ENCODE results near the gene RPRM.

The RPRM gene

DNA sequence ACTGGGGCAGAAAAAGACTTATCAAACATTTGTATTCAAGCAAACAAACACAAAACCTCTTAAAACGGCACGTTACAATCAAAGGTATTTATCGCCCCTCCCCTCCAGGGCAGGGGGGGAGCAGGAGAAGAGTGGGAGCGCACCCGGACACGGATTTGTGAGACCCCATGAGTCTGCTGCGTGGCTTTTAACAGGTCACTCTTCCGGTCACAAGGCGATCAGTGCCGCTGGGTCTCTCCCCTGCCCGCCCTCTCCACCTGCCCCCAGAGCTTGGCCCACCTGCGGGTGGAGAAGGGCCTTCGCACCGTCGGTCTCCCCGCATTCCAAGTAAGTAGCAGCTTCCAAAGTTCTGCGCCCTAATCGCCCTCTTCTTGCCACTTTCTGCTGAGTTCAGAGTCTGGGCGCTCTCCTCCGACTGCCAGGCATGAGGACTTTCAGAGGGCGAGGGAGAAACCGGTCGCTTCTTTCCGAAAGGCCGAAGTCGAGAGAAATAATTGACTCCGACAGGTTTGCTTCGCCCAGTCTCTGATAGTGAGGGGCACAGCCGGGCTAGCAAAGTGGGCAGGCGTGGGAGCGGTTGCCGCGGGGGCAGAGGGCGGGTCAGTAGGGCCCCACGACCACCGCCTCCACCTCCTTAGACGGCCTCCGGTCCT, 800 bp downstream of the RPRM start:
- DNase-seq (ENCODE audit: extremely low read depth, insufficient read length): peak; percentile 7
- H3K4me3 ChIP-seq (replicated peaks; ENCODE audit: low read depth, low read length): no peak overlapping the region
- no peaks in the 10 kb centered on the region for H3K36me3 ChIP-seq (ENCODE audit: control insufficient read depth, insufficient read depth, low read length)
- peaks cover 6% of the 10 kb centered on the region; the same call in 1 of the 2 replicates for H3K27me3 ChIP-seq (replicated peaks; ENCODE audit: control insufficient read depth, insufficient read depth, low read length)
- TF ChIP-seq, protein P1, sequence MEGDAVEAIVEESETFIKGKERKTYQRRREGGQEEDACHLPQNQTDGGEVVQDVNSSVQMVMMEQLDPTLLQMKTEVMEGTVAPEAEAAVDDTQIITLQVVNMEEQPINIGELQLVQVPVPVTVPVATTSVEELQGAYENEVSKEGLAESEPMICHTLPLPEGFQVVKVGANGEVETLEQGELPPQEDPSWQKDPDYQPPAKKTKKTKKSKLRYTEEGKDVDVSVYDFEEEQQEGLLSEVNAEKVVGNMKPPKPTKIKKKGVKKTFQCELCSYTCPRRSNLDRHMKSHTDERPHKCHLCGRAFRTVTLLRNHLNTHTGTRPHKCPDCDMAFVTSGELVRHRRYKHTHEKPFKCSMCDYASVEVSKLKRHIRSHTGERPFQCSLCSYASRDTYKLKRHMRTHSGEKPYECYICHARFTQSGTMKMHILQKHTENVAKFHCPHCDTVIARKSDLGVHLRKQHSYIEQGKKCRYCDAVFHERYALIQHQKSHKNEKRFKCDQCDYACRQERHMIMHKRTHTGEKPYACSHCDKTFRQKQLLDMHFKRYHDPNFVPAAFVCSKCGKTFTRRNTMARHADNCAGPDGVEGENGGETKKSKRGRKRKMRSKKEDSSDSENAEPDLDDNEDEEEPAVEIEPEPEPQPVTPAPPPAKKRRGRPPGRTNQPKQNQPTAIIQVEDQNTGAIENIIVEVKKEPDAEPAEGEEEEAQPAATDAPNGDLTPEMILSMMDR (IDR thresholded peaks at IDR 0.05; ENCODE audit: insufficient read depth, low read length, poor library complexity, severe bottlenecking): no peak

DNA sequence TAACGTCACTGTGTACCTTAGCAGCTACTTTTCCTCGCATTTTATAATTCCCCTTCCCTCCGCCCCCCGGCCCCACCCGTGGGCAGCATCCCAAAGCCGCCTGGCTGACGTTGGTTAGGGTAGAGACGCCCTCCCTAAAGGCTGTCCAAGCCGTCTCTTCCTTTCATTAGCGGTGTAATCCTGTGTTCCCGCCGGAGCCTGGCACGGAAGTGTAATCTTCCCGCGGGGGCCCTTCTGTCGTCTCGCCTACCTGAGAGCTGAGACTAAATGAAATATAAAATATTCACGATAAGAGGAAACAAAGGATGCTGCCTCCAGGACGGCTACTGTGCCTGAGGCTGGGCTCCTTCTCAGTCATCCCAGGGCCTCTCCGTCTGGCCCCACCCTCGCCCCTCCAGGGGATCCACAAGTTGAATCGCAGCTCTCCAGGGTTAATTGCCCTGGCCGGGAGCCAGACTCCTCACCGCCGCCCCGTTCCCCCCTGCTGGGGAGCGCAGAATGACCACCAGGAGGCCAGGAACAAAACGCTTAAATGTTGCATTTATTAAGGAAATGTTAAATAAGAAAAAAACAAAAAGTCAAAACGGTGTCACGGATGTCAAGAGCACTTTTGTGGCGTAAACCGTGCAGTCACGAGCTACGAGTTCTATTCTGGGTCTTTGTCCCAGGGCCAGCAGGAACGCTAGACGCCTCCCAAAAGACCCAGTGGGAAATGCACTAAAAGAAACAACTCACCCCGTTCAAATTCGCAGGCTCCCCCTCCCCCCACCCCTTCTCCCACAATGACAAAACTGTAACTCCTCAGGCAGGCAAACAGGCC, 1.5 kb downstream of the RPRM start:
- DNase-seq (ENCODE audit: extremely low read depth, insufficient read length): no peak
- Histone ChIP-seq H3K36me3 (ENCODE audit: control insufficient read depth, insufficient read depth, low read length) (no peaks in the 10 kb centered on the region), H3K4me3 (replicated peaks; ENCODE audit: low read depth, low read length) (no peak overlapping the region), H3K27me3 (replicated peaks; ENCODE audit: control insufficient read depth, insufficient read depth, low read length) (peaks cover 6% of the 10 kb centered on the region; the same call in 1 of the 2 replicates)
- TF ChIP-seq, protein P1 (IDR thresholded peaks at IDR 0.05; ENCODE audit: insufficient read depth, low read length, poor library complexity, severe bottlenecking): no peak

DNA sequence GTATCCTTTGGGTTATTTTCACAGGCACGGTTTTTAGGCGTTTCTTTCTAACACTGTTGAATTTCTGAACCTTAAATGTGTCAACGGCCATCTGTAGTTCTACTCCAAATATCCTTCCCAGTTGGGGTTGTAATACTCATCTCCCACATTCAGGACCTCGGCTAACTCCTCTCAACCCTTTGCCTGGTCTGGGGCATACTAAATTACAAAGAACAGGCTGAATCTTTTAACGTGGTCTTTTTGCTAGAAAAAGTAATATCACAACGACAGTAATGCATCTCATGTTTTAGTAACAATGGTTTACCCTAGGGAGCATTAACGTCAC, 2.1 kb downstream of the RPRM start:
- no peak overlapping the region for H3K4me3 ChIP-seq (replicated peaks; ENCODE audit: low read depth, low read length)
- H3K36me3 ChIP-seq (ENCODE audit: control insufficient read depth, insufficient read depth, low read length): no peaks in the 10 kb centered on the region
- peaks cover 6% of the 10 kb centered on the region; the same call in 1 of the 2 replicates for H3K27me3 ChIP-seq (replicated peaks; ENCODE audit: control insufficient read depth, insufficient read depth, low read length)
- TF ChIP-seq, protein P1 (IDR thresholded peaks at IDR 0.05; ENCODE audit: insufficient read depth, low read length, poor library complexity, severe bottlenecking): no peak
- no peak for DNase-seq (ENCODE audit: extremely low read depth, insufficient read length)

DNA sequence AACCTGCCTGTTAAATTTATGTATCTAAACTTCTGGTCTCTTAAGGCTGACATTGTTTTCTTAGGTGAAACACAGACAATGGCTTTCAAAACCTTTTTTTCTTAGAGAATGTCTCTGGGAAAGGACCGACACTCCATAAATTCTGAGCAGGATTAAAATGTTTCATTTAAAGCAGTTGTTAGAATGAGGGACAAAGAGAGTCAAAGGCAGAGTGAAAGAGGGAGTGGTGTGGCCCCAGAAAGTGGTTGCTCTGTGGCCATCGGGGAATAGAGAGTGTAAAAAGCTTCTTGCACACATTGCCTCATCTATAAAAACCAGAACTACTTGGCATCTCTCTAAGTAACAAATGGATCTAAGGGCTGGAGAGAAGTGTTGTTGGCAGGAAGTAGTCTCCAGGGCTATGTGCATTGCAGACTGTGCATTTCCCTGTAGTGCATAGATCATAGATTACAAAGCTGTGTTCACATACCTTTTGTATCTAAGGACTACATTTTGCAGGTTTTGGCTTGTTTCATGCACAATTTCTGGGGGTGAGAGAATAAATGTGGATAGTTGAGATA, 3.6 kb downstream of the RPRM start:
- Histone ChIP-seq H3K4me3 (replicated peaks; ENCODE audit: low read depth, low read length) (no peak overlapping the region), H3K27me3 (replicated peaks; ENCODE audit: control insufficient read depth, insufficient read depth, low read length) (peaks cover 6% of the 10 kb centered on the region; the same call in 1 of the 2 replicates), H3K36me3 (ENCODE audit: control insufficient read depth, insufficient read depth, low read length) (no peaks in the 10 kb centered on the region)
- DNase-seq (ENCODE audit: extremely low read depth, insufficient read length): no peak
- TF ChIP-seq, protein P1 (IDR thresholded peaks at IDR 0.05; ENCODE audit: insufficient read depth, low read length, poor library complexity, severe bottlenecking): no peak

DNA sequence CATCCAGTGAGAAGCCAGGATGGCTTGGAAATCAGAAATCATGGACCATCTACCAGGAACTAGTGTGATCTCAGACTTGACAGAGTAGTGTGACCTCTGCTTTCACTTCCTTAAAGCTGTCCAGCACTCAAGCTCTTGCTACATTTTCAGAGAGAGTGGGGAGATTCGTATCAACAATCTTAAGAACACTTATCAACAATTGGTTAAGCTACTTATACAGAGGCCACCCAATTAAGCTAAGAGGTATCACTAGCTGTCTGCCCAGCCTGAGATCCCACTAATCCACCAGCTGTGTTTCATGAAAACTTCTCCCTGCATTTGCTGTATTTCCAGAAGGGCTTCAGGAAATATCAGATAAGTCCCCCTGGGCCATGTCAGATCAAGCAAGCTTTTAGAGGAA, 4.2 kb downstream of the RPRM start:
- TF ChIP-seq, protein P1 (IDR thresholded peaks at IDR 0.05; ENCODE audit: insufficient read depth, low read length, poor library complexity, severe bottlenecking): no peak
- DNase-seq (ENCODE audit: extremely low read depth, insufficient read length): no peak

More for the DNA sequence above, 4.2 kb downstream of the RPRM start:
- H3K36me3 ChIP-seq (ENCODE audit: control insufficient read depth, insufficient read depth, low read length): no peaks in the 10 kb centered on the region
- no peak overlapping the region for H3K4me3 ChIP-seq (replicated peaks; ENCODE audit: low read depth, low read length)
- peaks cover 6% of the 10 kb centered on the region; the same call in 1 of the 2 replicates for H3K27me3 ChIP-seq (replicated peaks; ENCODE audit: control insufficient read depth, insufficient read depth, low read length)
